CD14-positive monocyte (primary cell): Measurements from ENCODE around the gene RERE. TPM values are rescaled to one million over a fixed set of nuclear protein-coding genes. Genes with fewer than 3 reads are reported as not detected.

Experiments
- DNase-seq, 3 donors: peaks; one replicate each; pipeline ENCODE4 v3.0.0-alpha.2; 2011 to 2022
- H2AFZ ChIP-seq: 2 replicates; pipeline ENCODE4 v1.6.0; 2012; ENCODE audit warnings: mild to moderate bottlenecking, low read depth, low read length, inconsistent platforms; ENCODE audit not compliant: insufficient read depth, poor library complexity, severe bottlenecking
- H3K27ac ChIP-seq, 2 donors: 1 replicate in 1 of 2; 2 replicates in 1 of 2; pipeline ENCODE4 v1.5.1; 2012 to 2013; ENCODE audit warnings: low read length in 2 of 2, control low read depth in 1 of 2, inconsistent platforms in 1 of 2, low read depth in 1 of 2, mild to moderate bottlenecking in 1 of 2
- H3K27me3 ChIP-seq, 2 donors: one replicate each; pipeline versions ENCODE4 v1.6.0 to v1.6.1; 2011 to 2013; ENCODE audit warnings: low read length in 2 of 2; ENCODE audit not compliant: control insufficient read depth in 2 of 2, insufficient read depth in 2 of 2
- H3K36me3 ChIP-seq, 2 donors: replicated peaks in 1 of 2; 1 replicate in 1 of 2; 2 replicates in 1 of 2; pipeline versions ENCODE4 v1.5.1 to v1.6.1; 2012 to 2013; ENCODE audit warnings: low read length in 2 of 2, control low read depth in 1 of 2, inconsistent platforms in 1 of 2, mild to moderate bottlenecking in 1 of 2; ENCODE audit not compliant: insufficient read depth in 2 of 2, control insufficient read depth in 1 of 2
- H3K4me1 ChIP-seq, 2 donors: 1 replicate in 1 of 2; 2 replicates in 1 of 2; pipeline versions ENCODE4 v1.5.1 to v1.6.1; 2012 to 2013; ENCODE audit warnings: low read length in 2 of 2, control low read depth in 1 of 2, inconsistent platforms in 1 of 2, mild to moderate bottlenecking in 1 of 2, moderate library complexity in 1 of 2; ENCODE audit not compliant: insufficient read depth in 2 of 2, control insufficient read depth in 1 of 2
- H3K4me2 ChIP-seq: replicated peaks from 2 replicates; pipeline ENCODE3; 2012; ENCODE audit warnings: low read length, moderate library complexity, mild to moderate bottlenecking; ENCODE audit not compliant: poor library complexity, severe bottlenecking; ENCODE audit errors: extremely low read depth
- H3K4me3 ChIP-seq, 3 experiments: fragments of 200-600 bp in 1 of 3; sonication (generic) in 1 of 3; replicated peaks in 1 of 3; 1 replicate in 2 of 3; 2 replicates in 1 of 3; pipeline ENCODE4 v1.5.1; 2011 to 2013; ENCODE audit warnings: low read length in 3 of 3, mild to moderate bottlenecking in 3 of 3, control low read depth in 2 of 3, low read depth in 2 of 3, inconsistent platforms in 1 of 3, moderate library complexity in 1 of 3
- H3K79me2 ChIP-seq: 2 replicates; pipeline ENCODE4 v1.6.0; 2012; ENCODE audit warnings: mild to moderate bottlenecking, control low read depth, inconsistent platforms, low read length, moderate library complexity; ENCODE audit not compliant: insufficient read depth
- H3K9ac ChIP-seq: 2 replicates; pipeline ENCODE4 v1.6.0; 2017; ENCODE audit warnings: low read length, mild to moderate bottlenecking; ENCODE audit not compliant: insufficient read depth, poor library complexity, severe bottlenecking
- H3K9me3 ChIP-seq, 2 donors: replicated peaks in 1 of 2; 1 replicate in 1 of 2; 2 replicates in 1 of 2; pipeline versions ENCODE4 v1.5.1 to v1.6.1; 2012 to 2013; ENCODE audit warnings: low read length in 2 of 2, control low read depth in 1 of 2; ENCODE audit not compliant: control insufficient read depth in 1 of 2, insufficient read depth in 1 of 2
- H4K20me1 ChIP-seq: 2 replicates; pipeline ENCODE4 v1.6.0; 2012; ENCODE audit warnings: mild to moderate bottlenecking, low read length, control low read depth, moderate library complexity; ENCODE audit not compliant: insufficient read depth
- H3K27ac Mint-ChIP-seq, 7 donors: one replicate each; pipeline ENCODE4 v1.8.0; 2020; ENCODE audit warnings: mild to moderate bottlenecking in 7 of 7, mixed read lengths in 7 of 7, moderate library complexity in 6 of 7, inconsistent platforms in 2 of 7
- H3K27me3 Mint-ChIP-seq, 3 donors: one replicate each; pipeline ENCODE4 v1.8.0; 2021 to 2022; ENCODE audit warnings: low read depth in 3 of 3, mild to moderate bottlenecking in 3 of 3, mixed read lengths in 3 of 3, moderate library complexity in 3 of 3, inconsistent platforms in 1 of 3
- H3K36me3 Mint-ChIP-seq, 2 donors: one replicate each; pipeline ENCODE4 v1.8.0; 2020; ENCODE audit warnings: mixed read lengths in 2 of 2, inconsistent platforms in 1 of 2, mild to moderate bottlenecking in 1 of 2
- H3K4me1 Mint-ChIP-seq: one replicate; pipeline ENCODE4 v1.8.0; 2020; ENCODE audit warnings: mild to moderate bottlenecking, mixed read lengths
- H3K4me3 Mint-ChIP-seq, 2 donors: one replicate each; pipeline ENCODE4 v1.8.0; 2020; ENCODE audit warnings: mild to moderate bottlenecking in 2 of 2, mixed read lengths in 2 of 2, moderate library complexity in 1 of 2
- H3K9me3 Mint-ChIP-seq, 7 donors: one replicate each; pipeline ENCODE4 v1.8.0; 2020 to 2022; ENCODE audit warnings: mixed read lengths in 7 of 7, mild to moderate bottlenecking in 6 of 7, moderate library complexity in 6 of 7, inconsistent platforms in 2 of 7
- WGBS: methylation state at CpG from one replicate; pipeline ENCODE4 v1.1.5; 2013; ENCODE audit warnings: missing lambda C conversion rate; ENCODE audit not compliant: insufficient coverage; 5-methylcytosine and 5-hydroxymethylcytosine counted together
- intact Hi-C, 2 donors: fragments of 100-400 bp; cut with micrococcal nuclease; formaldehyde crosslinking; loops; one replicate each; pipeline versions ENCODE4 v1.15.0 to v1.15.1; 2023
- polyA plus RNA-seq, 3 donors: library from polyadenylated mRNA; depleted of rRNA in 1 of 3; unstranded in 2 of 3; stranded (reverse) in 1 of 3; fragments of 300-500 nt in 2 of 3; fragments of >200 nt in 1 of 3; fragmentation: Illumina TruSeq in 2 of 3; gene quantifications; 1 replicate in 2 of 3; 2 replicates in 1 of 3; pipeline ENCODE4 v1.2.3, GENCODE V29; 2012 to 2021
- TF ChIP-seq, protein P1 (sequence below): fragments of 200-600 bp; IDR thresholded peaks from one replicate; pipeline ENCODE4 v1.8.0; 2022; ENCODE audit warnings: antibody characterized with exemption, mild to moderate bottlenecking

The RERE gene
- polyA plus RNA-seq, 3 donors = 1.2 to 19.4 (median 3.8) TPM

DNA sequence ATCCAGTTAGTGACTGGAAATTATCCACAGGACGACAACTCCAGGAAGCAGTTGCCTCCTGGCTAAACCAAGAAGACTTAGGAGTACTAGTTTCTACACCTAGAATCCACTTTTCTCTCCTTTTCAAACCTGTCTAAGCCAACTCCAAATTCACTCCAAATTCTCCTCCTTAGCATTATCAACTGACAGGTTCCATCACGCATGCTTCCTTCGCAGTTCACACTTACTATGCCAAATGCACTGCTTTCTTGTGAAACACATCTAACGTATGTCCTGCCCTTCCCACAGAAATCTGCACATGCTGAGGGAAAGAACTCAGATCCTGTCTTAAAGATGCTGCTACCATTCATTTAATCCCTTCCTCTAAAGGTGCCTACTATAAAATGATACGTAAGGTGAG, 225.9 kb downstream of the RERE start:
- Histone ChIP-seq H3K27ac (no peak overlapping the region), H2AFZ (no peak overlapping the region), H4K20me1 (no peaks in the 10 kb centered on the region), H3K79me2 (no peaks in the 10 kb centered on the region), H3K4me1 (no peaks in the 10 kb centered on the region), H3K27me3 (no peaks in the 10 kb centered on the region), H3K36me3 (no peaks in the 10 kb centered on the region), H3K4me3 (no peak overlapping the region), H3K4me2 (no peak overlapping the region), H3K9me3 (peaks cover 0 to 5% of the 10 kb centered on the region in 2 donors), H3K9ac (no peak overlapping the region)
- peaks cover 3% of the 10 kb centered on the region in 2 donors for H3K36me3 Mint-ChIP-seq
- H3K27ac Mint-ChIP-seq = no peak overlapping the region
- WGBS = 87% methylated on average over 3 of the region's 5 CpGs
- H3K4me3 Mint-ChIP-seq = no peak overlapping the region
- H3K4me1 Mint-ChIP-seq = peaks cover 6% of the 10 kb centered on the region
- intact Hi-C loops = no loop called here
- H3K27me3 Mint-ChIP-seq = no peaks in the 10 kb centered on the region
- DNase-seq = no peak
- TF ChIP-seq, protein P1, sequence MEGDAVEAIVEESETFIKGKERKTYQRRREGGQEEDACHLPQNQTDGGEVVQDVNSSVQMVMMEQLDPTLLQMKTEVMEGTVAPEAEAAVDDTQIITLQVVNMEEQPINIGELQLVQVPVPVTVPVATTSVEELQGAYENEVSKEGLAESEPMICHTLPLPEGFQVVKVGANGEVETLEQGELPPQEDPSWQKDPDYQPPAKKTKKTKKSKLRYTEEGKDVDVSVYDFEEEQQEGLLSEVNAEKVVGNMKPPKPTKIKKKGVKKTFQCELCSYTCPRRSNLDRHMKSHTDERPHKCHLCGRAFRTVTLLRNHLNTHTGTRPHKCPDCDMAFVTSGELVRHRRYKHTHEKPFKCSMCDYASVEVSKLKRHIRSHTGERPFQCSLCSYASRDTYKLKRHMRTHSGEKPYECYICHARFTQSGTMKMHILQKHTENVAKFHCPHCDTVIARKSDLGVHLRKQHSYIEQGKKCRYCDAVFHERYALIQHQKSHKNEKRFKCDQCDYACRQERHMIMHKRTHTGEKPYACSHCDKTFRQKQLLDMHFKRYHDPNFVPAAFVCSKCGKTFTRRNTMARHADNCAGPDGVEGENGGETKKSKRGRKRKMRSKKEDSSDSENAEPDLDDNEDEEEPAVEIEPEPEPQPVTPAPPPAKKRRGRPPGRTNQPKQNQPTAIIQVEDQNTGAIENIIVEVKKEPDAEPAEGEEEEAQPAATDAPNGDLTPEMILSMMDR = no peak
- peaks cover 0 to 8% (median 5%) of the 10 kb centered on the region in 7 donors for H3K9me3 Mint-ChIP-seq

DNA sequence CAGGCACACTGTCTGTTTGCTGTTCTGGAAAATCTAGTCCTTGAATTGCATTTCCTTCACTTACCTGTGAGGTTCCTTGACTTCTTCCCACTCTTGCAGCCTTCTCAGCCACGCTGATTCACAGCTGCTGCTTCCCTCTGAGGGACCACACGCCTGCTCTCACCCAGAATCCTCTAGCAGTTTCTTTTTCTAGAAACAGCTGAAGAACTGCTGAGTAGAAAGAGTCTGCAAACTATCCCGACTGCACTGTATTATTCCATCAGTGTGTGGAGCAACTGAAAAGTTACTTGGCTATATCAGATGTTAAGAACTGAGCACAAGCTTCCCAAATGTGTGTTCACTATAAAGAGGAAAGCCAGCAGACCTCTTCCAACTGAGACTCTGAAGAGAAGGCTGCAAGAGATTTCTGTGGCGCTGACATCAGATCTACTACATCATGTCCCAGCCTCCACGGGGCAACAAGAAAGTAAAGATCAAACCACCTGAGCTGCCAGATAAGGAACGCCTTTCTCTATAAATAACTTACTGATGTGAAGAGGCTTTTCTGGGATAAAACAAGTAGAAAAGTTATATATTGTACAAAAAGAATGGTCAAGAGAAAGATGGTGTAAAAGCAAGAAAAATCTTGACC, 226.6 kb downstream of the RERE start:
- no CpG with 5 or more reads among the region's 6 CpGs for WGBS
- no peak overlapping the region for H3K4me2 ChIP-seq
- Mint-ChIP-seq H3K27me3 (no peaks in the 10 kb centered on the region), H3K36me3 (peaks cover 3% of the 10 kb centered on the region in 2 donors), H3K4me1 (peaks cover 6% of the 10 kb centered on the region), H3K9me3 (peaks cover 0 to 8% (median 5%) of the 10 kb centered on the region in 7 donors), H3K4me3 (no peak overlapping the region), H3K27ac (no peak overlapping the region)
- no peak overlapping the region for H3K4me3 ChIP-seq
- intact Hi-C loops = no loop called here
- H3K4me1 ChIP-seq = no peaks in the 10 kb centered on the region
- H3K9ac ChIP-seq = no peak overlapping the region
- no peaks in the 10 kb centered on the region for H4K20me1 ChIP-seq
- TF ChIP-seq, protein P1 = no peak
- no peak overlapping the region for H2AFZ ChIP-seq
- no peaks in the 10 kb centered on the region for H3K27me3 ChIP-seq
- peaks cover 0 to 5% of the 10 kb centered on the region in 2 donors for H3K9me3 ChIP-seq
- no peaks in the 10 kb centered on the region for H3K79me2 ChIP-seq
- H3K36me3 ChIP-seq = no peaks in the 10 kb centered on the region
- H3K27ac ChIP-seq = no peak overlapping the region
- DNase-seq = no peak
